Spleen (tissue), 7 donors: ENCODE results near the gene ERCC3.

Experiments
- POLR2A ChIP-seq, 3 donors: fragments of 450-650 bp; IDR thresholded peaks; one replicate each; pipeline ENCODE4 v1.5.1; 2017; ENCODE audit warnings: antibody characterized with exemption in 3 of 3, mild to moderate bottlenecking in 1 of 3
- TF ChIP-seq, protein P1 (sequence below), 11 experiments: fragments of 200-600 bp in 7 of 11; fragments of 450-650 bp in 4 of 11; sonication (generic) in 4 of 11; IDR thresholded peaks in 8 of 11; conservative IDR thresholded peaks in 3 of 11; 1 replicate in 7 of 11; 2 replicates in 4 of 11; pipeline versions ENCODE4 v1.4.0 to v1.8.0; 2016 to 2021; ENCODE audit warnings: antibody characterized with exemption in 11 of 11, inconsistent platforms in 4 of 11, mild to moderate bottlenecking in 1 of 11
- donor health status: DM: no; HTN: no; CAD: no; lungs with moderate emphysema.
- donor health status: DM: no; HTN: no; CAD: no.
- donor health status: DM: no; HTN: no; CAD: no.

DNA sequence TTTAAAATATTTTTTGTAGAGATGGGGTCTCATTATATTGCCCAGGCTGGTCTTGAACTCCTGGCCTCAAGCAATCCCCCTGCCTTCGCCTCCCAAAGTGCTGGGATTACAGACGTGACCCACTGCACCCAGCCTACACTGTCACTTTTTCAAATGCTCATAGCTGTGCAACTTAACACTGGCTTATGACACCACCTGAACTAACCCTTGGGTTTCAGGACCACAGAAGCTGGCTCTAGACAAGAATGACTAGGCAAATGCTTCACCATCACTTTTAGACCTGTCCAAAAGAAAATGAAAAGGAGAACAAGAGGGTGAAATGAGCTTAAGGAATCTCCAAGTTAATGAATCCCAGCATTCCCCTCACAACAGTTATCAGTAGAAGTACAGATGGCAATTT lies 13.3 kb downstream of the ERCC3 start:
- TF ChIP-seq, protein P1, sequence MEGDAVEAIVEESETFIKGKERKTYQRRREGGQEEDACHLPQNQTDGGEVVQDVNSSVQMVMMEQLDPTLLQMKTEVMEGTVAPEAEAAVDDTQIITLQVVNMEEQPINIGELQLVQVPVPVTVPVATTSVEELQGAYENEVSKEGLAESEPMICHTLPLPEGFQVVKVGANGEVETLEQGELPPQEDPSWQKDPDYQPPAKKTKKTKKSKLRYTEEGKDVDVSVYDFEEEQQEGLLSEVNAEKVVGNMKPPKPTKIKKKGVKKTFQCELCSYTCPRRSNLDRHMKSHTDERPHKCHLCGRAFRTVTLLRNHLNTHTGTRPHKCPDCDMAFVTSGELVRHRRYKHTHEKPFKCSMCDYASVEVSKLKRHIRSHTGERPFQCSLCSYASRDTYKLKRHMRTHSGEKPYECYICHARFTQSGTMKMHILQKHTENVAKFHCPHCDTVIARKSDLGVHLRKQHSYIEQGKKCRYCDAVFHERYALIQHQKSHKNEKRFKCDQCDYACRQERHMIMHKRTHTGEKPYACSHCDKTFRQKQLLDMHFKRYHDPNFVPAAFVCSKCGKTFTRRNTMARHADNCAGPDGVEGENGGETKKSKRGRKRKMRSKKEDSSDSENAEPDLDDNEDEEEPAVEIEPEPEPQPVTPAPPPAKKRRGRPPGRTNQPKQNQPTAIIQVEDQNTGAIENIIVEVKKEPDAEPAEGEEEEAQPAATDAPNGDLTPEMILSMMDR (IDR thresholded peaks at IDR 0.05 in 8 of 11, conservative IDR thresholded peaks at IDR 0.05 in 3 of 11): no peak
- no peak for TF ChIP-seq POLR2A (IDR thresholded peaks at IDR 0.05)
